Measurements from ENCODE around the gene WDFY2.

WDFY2 gene

GRCh38 chr13:51804295-51805172 is 220.3 kb downstream of the WDFY2 start:
- no peak for DNase-seq

- DNase-seq = no peak
Measured at GRCh38 chr13:51805313-51805712, 221.1 kb downstream of the WDFY2 start.

- no peak for DNase-seq
Measured at GRCh38 chr13:51805925-51806324, 221.7 kb downstream of the WDFY2 start.

GRCh38 chr13:51806566-51806965 is 222.3 kb downstream of the WDFY2 start:
- peak; percentile 18 for DNase-seq

- no peak for DNase-seq
Measured at GRCh38 chr13:51807041-51807440, 222.8 kb downstream of the WDFY2 start.

- DNase-seq = no peak
Measured at GRCh38 chr13:51808811-51809210, 224.5 kb downstream of the WDFY2 start.

GRCh38 chr13:51811046-51811445 is 226.8 kb downstream of the WDFY2 start:
- DNase-seq = peak; percentile 93

GRCh38 chr13:51811920-51812451 is 227.7 kb downstream of the WDFY2 start:
- DNase-seq = no peak

- DNase-seq = no peak
Measured at GRCh38 chr13:51814071-51814470, 229.8 kb downstream of the WDFY2 start.

GRCh38 chr13:51814825-51815650 is 230.8 kb downstream of the WDFY2 start:
- peak; percentile 67 for DNase-seq

- no peak for DNase-seq
Measured at GRCh38 chr13:51815848-51816247, 231.6 kb downstream of the WDFY2 start.

GRCh38 chr13:51816604-51817249 is 232.5 kb downstream of the WDFY2 start:
- no peak for DNase-seq
